Adipose tissue (tissue), 3 donors: ENCODE measurements around the gene NFIX. TPM values are rescaled to one million over a fixed set of nuclear protein-coding genes. Genes with fewer than 3 reads are reported as not detected.
A peak's percentile ranks its signal among the peaks of the same experiment; 100 is the strongest.

Experiments used
- H3K27ac ChIP-seq: one replicate; pipeline ENCODE4 v1.5.1; 2013; ENCODE audit warnings: low read depth, low read length
- WGBS, 3 donors: extraction: QIAGEN DNeasy Blood & Tissue Kit; methylation state at CpG; one replicate each; pipeline ENCODE4 v1.1.7; 2013; 5-methylcytosine and 5-hydroxymethylcytosine counted together
- polyA plus RNA-seq, 3 donors: library from polyadenylated mRNA; stranded (reverse); fragments of 200-250 nt; gene quantifications; one replicate each; pipeline ENCODE4 v1.2.3, GENCODE V29; 2013
- donor health status: healthy with polysubstance abuse.
- donor health status: Bipolar disorder and iron deficiency.
- donor health status: healthy.

The NFIX gene
- polyA plus RNA-seq, 3 donors, result 12.3 to 88.6 (median 77.6) TPM

DNA sequence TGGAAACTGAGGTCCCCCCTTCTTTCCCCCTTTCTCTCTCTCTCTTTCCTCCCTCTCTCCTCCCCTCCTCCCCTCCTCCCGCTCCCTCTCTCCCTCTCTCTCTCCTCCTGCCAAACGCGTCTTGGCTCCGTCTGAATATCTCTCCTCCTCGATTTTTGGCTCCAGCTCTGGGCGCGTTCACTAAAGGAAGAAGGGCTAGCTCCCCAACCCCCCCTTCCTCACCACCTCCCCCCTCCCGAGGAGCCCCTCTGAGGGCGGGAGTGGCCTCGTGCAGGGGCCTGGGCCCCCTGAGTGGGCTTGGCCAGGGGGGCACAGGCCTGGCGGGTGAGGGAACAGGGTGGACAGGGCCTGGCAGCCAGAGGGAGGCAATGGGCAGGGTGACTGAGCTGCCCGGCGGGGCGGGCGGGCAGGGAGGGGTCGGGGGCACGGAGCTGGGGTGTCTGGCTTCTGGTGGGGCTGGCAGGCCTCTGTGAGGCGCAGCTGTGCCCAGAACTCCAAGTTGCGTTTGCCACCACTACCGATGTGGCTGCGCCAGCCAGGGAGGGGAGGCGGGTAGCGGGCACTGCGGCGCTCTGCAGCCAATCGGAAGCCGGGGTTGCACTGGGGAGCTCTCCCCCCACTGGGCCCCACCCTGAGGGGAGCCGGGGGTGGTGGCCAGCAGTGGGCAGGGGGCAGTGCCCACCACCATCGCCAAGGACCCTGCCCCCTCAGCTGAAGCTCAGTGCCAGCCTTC is 7.1 kb downstream of the NFIX start:
- 57 to 70% (median 61%) methylated on average over 24 to 29 of the region's 29 CpGs for WGBS, 3 donors
- H3K27ac ChIP-seq, result no peak overlapping the region

DNA sequence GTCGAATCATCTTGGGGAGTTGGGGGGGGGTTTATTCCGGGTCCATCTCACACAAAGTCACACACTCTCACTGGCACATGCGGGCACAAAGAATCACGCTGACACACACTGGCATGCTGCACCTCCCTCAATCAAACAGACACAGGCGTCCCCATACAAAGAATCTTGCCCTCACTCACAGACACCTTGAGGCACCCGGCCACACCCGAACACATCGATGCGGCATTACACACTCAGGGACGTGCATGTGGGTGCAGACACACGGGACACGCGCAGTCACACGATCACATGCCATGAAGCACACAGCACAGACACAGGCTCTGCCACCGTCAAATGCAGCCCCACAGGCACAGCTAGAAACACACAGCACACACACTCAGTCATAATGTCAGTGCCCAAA is 7.8 kb downstream of the NFIX start:
- WGBS, 3 donors, result 75 to 87% (median 77%) methylated on average over 15 of the region's 15 CpGs
- H3K27ac ChIP-seq, result no peak overlapping the region

DNA sequence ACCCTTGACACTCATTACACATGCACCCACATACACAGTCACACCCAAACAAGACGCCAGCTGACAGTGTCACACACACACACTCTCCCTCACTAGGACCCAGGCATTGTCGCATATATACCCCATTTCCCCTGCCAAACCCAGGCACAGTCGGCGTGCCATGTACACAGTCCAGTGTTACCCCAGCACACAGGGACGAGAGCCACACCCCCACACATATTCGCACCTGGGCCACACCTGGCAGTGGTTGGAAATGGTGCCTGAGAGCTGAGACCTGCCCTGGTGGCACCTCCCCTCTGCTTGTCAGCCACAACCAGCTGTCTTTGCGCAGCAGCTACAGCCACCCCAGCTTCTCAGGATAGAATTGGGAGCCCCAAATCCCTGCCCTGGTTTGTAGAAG is 9.0 kb downstream of the NFIX start:
- WGBS, 3 donors, result 71 to 82% (median 80%) methylated on average over 7 of the region's 7 CpGs

DNA sequence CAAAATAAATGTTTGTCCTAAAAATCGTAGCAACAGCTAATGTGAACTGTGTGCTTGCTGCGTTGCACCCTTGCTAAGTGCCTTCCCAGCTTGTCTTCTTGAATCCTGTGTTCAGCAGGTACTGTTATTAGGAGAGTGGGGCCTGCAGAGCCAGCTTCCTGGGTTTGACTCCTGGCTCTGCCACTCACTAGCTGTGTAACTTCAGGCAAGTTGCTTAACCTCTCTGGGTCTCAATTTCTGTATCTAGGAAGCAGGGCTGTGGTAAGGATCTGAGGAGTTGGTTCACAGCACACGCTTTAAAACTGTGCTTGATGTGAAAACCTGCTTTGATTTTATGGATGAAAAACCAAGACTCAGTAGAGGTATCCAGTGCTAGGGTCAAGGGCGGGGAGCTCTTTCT is 10.0 kb downstream of the NFIX start:
- no peak overlapping the region for H3K27ac ChIP-seq
- WGBS, 3 donors, result 75 to 91% (median 89%) methylated on average over 4 of the region's 4 CpGs

More for the DNA sequence above, 9.0 kb downstream of the NFIX start:
- H3K27ac ChIP-seq, result no peak overlapping the region

DNA sequence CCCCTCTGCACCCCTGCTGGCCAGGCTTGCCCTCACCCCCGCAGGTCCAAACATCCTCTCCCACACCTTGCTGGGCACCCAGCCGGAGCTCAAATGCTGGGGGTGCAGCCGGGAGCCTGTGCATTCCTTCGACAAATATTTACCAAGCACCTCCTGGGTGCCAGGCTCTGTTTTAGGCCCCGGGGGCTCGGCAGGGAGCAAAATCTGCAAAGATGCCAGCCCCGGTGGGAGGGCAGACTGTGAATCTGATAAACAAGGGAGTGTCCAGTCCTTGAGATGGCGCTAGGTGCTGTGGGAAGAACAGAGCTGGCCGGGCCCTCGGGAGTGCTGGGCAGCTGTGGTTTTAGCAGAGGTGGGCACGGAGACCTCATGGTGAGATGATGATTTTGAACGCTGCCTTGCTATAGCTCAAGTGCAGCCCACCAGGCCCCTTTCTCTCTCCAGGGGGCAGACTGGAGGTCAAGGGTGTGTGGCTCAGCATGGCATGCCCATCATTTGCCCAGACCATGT is 10.6 kb downstream of the NFIX start:
- H3K27ac ChIP-seq, result no peak overlapping the region
- WGBS, 3 donors, result 45 to 75% (median 71%) methylated on average over 11 to 12 of the region's 12 CpGs

DNA sequence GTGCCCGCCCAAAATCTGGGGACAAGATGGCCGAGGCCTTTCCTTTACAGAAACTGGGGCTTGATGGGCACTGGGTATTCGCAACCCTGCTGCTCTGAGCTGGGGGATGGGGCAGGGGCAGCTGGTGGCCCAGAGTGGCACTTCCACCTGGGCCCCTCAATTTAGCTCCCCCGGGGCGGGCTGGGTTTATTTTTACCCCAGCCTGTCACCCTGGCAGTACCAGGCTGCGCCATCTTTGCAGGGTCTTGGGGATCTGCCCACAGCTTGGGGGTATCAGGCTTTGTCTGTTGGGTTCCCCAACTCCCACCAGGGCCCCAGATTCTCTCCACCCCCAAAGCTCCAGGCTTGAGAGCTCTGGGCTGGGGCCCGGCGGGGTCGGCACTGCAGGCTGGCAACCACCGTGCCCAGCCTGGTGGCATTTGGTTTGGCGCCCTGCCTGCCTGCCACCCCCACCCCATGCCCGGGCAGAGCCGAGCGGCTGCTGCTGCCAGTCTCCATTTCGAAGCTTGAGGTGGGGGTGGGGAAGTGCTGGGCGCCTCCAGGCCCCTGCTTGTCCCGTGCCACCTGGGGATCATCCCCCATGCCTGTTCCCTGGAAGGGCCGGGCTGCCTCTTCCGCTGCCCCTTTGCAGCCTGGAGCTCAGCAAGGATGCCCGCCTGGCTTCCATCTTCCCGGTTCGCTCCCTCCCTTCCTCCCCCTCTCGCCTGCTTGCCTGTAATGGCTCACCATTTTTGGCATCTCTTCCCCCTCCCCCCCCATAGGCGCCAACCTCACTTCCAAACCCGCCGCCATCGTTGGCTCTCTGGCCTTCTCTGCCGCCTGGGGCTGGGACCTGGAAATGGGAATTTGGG is 11.4 kb downstream of the NFIX start:
- WGBS, 3 donors, result 70 to 83% (median 70%) methylated on average over 25 to 28 of the region's 28 CpGs
- H3K27ac ChIP-seq, result no peak overlapping the region

DNA sequence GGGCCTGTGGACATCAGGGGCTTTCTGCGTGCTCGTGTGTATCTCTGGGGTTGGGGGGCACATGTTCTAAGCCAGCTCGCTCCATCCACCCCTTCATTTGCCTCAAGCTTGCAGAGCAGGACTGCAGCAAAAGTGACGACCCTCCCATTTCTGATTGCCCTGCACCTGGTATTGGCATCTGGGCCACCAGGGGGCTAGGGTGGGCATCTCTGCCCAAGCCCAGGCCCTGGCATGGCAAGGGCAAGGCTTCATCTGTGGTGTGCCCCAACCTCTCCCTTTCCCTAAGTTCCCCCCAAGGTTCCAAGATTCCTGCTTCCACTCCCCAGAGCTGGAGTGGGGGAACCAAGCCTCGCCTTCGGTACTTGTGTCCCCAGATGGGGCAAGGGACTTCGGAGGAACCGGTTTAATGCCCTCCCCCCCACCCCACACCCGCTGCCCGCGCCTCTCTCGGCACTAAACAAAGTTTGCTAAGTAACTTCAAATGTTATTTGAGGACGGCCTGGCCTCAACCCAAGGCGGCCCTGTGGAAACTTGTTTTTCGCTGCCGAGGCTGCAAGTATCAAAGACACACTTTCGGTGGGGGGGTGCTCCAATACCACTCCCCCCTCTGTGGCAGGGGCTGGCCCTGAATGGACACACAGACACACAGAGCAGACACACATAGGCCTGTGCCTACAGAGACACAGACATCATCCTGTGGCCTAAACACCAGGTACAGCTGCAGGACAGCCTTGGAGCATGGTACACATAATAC is 12.2 kb downstream of the NFIX start:
- WGBS, 3 donors, result 35 to 64% (median 56%) methylated on average over 17 of the region's 17 CpGs
- H3K27ac ChIP-seq, result no peak overlapping the region

DNA sequence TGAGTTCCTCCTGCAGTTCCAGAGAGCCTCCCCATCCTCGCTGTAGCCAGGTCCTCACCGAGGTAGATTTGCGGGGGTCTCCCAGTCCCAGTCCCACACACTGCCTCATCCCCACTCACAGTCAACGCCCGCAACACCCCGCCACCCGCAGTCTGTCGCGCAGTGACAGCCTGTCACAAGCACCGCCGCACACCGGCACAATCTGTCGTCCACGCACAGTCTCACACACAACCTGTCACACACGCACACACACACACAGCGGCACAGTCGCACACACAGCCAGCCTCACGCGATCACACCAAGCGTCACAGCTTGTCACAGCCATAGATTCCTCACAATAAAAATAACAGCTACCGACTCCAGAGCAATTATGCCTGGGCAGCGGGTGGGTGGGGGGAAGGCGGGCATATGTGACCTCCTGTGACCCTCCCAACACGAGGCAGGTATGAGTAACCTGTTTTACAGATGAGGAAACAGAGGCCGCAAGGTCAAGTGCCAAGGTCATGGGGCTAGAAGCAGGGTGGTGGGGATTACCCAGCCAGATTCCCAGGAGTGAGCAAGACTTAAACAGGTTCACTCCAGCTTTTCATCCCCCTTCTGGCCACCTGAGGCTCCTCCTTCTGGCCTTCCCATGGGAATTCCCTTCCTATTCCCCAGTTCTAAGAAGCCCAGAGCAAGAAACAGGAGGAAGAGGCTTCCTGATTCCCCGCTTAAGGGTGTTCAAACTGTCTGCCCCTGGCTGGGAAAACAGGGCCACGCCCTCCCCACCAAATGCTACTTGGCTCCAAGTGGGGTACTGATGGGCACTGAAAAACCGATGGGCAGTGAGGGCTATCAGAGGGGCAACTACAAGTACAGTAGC is 13.9 kb downstream of the NFIX start:
- no peak overlapping the region for H3K27ac ChIP-seq
- WGBS, 3 donors, result 86 to 89% (median 86%) methylated on average over 28 of the region's 28 CpGs

DNA sequence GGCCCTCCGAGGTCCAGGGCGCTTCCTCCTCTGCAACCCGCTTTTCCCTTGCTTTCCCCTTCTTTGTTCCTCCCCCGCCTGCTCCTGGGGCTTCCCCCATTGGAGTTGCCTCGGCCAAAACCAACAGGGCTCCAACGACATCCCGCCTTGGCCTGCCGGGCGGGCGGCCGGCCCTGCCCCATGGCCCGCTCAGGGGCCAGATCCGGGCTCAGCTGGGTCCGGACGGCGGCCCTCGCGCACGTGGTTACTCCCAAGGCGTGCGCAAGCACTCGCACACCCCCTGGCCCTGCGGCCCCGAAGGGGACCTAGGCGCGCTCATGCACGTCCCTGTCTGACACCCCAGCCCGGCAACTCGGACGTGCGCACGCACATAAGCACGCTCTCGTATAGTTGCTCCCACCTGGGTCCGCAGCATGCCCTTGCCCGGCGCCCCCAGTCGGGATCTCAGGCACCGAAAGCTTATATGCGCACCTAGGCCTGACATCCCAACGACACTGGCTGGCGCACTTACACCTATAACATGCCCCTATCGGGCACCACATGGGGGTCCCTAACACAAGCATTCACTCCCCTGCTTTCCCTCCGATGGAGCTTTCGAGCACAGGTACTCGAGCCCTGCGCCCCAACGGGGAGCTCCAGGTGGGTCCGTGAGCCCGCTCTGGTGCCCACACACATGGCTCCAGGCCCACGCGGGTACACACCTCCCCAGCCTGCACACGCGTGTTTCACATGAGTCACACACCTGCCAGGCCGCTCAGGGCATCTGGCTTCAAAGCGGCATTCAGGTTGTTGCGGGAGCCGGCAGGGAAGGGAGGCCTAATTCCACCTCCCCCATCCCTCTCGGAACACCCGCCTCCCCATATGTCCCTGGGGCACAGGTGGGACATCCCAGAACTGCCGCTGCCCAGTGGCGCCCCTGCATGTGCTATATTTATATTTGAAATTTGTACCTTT is 15.0 kb downstream of the NFIX start:
- WGBS, 3 donors, result 43 to 66% (median 57%) methylated on average over 62 of the region's 62 CpGs

DNA sequence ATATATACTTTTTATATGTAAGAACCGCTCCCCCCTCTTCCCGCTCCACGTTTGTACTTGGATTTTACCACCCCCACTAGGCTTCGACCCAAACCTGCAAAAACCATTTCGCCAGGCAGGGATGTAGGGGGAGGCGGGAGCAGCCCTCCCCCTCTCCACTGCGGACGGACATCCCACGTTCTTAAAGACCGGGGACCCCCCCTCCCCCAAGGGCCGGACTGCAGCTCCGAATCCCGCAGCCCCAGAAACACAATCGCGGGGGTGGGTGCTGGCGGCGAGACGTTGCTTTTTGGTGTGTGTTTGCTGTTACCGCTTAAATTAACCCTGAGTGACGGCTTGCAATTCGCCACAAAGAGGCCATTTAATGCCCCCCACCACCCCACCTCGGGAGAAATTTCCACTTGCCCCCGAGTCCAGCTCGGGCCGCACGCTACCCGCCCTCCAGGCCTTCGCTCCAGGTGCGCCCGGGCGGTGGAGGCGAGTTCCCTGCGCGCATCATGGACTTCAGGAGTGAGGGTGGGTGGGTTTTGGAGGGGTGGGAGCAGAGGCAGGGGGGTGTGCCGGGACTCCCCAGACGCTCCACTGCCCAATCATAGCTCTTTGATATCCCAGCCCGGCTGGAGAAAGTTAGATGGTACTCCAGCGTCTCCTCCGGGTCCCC is 15.8 kb downstream of the NFIX start:
- WGBS, 3 donors, result 52 to 63% (median 52%) methylated on average over 39 of the region's 39 CpGs
- no peak overlapping the region for H3K27ac ChIP-seq

More for the DNA sequence above, 15.0 kb downstream of the NFIX start:
- H3K27ac ChIP-seq, result no peak overlapping the region

DNA sequence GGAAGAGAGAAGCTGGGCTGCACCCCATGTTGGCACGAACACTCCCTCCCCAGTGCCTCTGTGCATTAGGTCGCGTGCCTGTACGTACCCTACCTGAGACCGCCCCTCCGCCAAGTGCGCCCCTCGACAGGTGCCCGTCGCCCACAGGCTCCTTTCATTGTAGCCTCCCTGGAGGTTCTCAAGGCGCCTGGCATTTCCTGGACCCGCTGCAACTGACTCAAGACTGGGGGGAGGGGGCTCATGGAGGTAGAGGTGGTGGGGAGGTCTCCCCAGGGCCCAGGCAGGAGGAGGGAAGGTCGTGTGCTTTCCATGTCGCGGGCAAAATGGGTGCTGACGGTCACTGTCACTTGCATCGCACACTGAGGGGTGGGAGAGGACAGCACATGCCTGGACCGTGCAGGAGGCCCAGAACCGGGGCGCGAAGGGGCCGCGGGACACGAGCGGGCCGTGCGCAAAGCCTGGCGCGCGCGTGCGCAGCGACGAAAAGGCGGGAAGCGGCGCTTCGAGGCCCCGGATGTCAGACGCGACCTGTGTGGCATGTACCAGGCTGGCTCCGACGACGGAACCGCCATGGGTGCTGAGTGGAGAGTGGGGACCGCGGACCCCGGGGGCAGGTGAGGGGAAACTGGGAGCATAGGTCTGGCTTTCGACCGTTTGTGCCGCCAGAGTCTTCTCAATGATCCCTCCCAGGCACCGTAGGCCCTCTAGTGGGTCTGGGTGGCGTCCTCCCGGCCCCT is 16.5 kb downstream of the NFIX start:
- H3K27ac ChIP-seq, result no peak overlapping the region
- WGBS, 3 donors, result 47 to 56% (median 54%) methylated on average over 42 to 54 of the region's 54 CpGs

DNA sequence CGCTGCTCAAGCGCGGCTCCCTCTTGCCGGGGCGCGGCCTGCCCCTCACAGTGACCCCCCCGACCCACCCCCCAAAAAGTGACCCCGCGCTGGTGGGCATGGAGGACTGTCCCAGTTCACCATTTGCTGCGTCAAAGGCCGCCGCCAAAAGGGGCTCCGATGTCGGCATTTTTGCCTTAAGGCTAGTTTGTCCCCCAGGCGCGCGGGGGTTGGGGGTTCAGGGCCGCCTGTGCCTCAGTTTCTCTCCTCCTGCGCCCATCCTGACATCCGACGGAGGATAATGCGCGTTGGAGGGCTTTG is 17.1 kb downstream of the NFIX start:
- WGBS, 3 donors, result 31 to 38% (median 36%) methylated on average over 23 of the region's 23 CpGs
- peak overlapping the region; percentile 28 for H3K27ac ChIP-seq

DNA sequence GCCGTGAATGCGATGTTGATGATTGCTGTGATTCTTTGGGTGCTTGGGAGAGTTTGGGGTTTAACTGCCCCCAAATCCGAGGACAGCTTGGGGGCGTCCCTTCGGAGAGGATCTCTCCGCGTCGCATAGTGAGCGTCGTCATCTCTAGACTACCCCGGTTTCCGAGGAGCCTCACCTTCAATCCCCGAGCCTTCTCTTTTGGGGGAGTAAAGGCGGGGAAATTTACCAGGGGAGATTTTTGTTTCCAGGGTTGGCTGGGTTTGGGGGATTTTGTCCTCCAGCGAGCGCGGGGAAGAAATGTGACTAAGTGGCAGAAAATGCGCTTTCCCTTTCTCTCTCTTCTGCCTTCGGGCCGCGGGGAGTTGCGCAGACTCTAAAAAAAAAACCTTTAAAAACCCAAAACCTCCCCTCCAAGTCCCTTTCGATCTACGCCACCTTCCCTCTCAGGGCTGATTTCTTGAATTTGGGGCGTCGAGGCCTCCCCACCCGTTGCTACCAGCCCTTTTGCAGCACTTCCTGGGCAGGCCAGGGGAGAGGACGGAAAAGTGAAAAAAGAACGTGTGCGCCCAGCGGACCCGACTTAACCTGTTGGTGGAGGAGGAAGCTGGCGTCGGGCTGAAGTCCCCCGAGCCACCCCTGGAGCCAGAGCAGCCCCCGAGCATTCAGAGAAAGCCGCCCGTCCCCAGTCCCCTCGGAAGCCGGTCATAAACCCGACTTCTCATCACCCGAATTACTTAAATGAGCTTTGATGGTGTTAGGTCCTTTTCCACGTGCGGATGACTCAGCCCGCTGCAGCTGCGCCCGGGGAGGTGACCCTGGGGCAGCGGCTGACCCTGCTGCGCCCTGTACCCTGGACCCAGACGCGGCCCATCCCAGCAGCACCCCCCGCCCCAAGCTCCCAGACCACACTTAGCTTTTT is 17.7 kb downstream of the NFIX start:
- H3K27ac ChIP-seq, result peak overlapping the region; percentile 28
- 12 to 60% (median 17%) methylated on average over 51 to 52 of the region's 52 CpGs for WGBS, 3 donors

DNA sequence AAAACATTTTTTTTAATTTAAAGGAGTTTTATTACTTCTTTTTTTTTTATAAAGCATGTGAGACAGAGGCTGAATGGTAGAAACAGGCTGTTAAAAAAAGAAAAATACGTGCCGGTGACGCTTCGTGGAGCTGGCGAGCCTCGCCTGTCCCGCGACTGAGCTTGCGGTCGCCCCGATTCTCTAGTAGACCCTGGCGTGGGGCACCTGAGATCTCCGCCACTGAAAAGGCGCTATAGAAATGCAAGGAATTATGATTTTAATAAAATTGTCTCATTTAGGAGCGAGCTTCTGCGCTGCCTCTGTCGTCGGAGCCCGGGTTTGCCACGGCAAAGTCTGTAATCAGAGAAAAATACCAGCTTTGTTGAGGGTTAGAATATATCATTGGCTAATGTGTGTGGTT is 18.4 kb downstream of the NFIX start:
- peak overlapping the region; percentile 6 for H3K27ac ChIP-seq
- 29 to 75% (median 44%) methylated on average over 20 of the region's 20 CpGs for WGBS, 3 donors
